ENCODE data around the gene TRIM15. TPM values are rescaled to one million over a fixed set of nuclear protein-coding genes. Genes with fewer than 3 reads are reported as not detected.
"Not testable (repeated sequence)": the region's sequence is repeated elsewhere in the genome, so short reads cannot be mapped to it uniquely, and the experiment has no call there.

The TRIM15 gene
- under 1 TPM; 0.18 to 0.26 TPM for total RNA-seq

GRCh38 chr6:30163090-30163917 lies at the start of gene TRIM15:
TRIM15 (plus strand) TSS chr6:30163546; CDS start chr6:30163685, 139 bp downstream.
- Mint-ChIP-seq H3K9me3 (ENCODE audit: low read depth) (no peaks in the 10 kb centered on the region), H3K36me3 (ENCODE audit: low read depth) (no peaks in the 10 kb centered on the region), H3K27ac (peak within 1 kb of the TSS; percentile 52), H3K27me3 (peaks cover 11% of the 10 kb centered on the region), H3K4me1 (peaks cover 33% of the 10 kb centered on the region), H3K4me3 (no peak within 1 kb of the TSS)
- POLR2A ChIA-PET: no interaction called here
- DNase-seq (peak; percentile 80), ATAC-seq (peak; percentile 45)
- CTCF ChIA-PET: interaction anchor here (0.6 to 5.6 kb wide), 4 partner anchors 27 to 321 kb away, joined by 3 to 40 read pairs (median 4); partner anchors contain the start of gene TRIM40
- intact Hi-C loops (cut with DNase I, micrococcal nuclease): no loop called here

DNA sequence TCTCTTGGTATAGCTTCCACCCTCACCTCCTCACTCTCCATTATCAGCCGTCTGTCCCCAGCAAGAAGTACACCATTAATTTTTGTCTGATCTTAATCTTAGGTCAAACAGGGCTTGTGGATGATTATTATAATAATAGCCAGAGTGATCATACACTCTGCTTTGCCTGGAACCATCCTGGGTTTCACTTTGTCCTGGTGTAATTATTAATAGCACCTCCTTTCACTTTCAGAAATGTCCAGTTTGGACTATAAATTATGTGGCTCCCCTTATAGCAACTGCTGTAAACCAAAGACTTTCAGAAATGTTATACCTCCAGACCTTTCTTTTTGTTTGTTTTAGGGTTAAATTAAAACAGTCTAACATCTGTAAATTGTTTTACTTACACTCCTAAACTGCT lies 49.5 kb upstream of the TRIM15 start:
- no peak overlapping the region for H3K4me3 Mint-ChIP-seq
- H3K27me3 Mint-ChIP-seq: peaks cover 27% of the 10 kb centered on the region

GRCh38 chr6:30116724-30117123 lies 46.6 kb upstream of the TRIM15 start:
- no peak for ATAC-seq
- H3K4me3 Mint-ChIP-seq: no peak overlapping the region
- peaks cover 12% of the 10 kb centered on the region for H3K4me1 Mint-ChIP-seq
- DNase-seq: no peak
- no peak overlapping the region for H3K27ac Mint-ChIP-seq
- ChIA-PET CTCF (interaction anchor here (2.8 kb wide), 1 partner anchor 13 kb away, joined by 12 read pairs; no protein-coding TSS in a partner anchor), POLR2A (no interaction called here)
- H3K27me3 Mint-ChIP-seq: peaks cover 18% of the 10 kb centered on the region
- intact Hi-C loops (cut with DNase I, micrococcal nuclease): no loop called here
- no peaks in the 10 kb centered on the region for H3K9me3 Mint-ChIP-seq (ENCODE audit: low read depth)
- H3K36me3 Mint-ChIP-seq (ENCODE audit: low read depth): no peaks in the 10 kb centered on the region

More for the DNA sequence above, 49.5 kb upstream of the TRIM15 start:
- peaks cover 12% of the 10 kb centered on the region for H3K4me1 Mint-ChIP-seq
- ChIA-PET POLR2A (no interaction called here), CTCF (interaction anchor here (0.5 to 1.6 kb wide), 2 partner anchors 17 to 1276 kb away, joined by 3 to 4 read pairs; no protein-coding TSS in a partner anchor)
- no peaks in the 10 kb centered on the region for H3K36me3 Mint-ChIP-seq (ENCODE audit: low read depth)
- ATAC-seq (no peak), DNase-seq (no peak)
- no peak overlapping the region for H3K27ac Mint-ChIP-seq
- intact Hi-C loops (cut with DNase I, micrococcal nuclease): no loop called here
- no peaks in the 10 kb centered on the region for H3K9me3 Mint-ChIP-seq (ENCODE audit: low read depth)

DNA sequence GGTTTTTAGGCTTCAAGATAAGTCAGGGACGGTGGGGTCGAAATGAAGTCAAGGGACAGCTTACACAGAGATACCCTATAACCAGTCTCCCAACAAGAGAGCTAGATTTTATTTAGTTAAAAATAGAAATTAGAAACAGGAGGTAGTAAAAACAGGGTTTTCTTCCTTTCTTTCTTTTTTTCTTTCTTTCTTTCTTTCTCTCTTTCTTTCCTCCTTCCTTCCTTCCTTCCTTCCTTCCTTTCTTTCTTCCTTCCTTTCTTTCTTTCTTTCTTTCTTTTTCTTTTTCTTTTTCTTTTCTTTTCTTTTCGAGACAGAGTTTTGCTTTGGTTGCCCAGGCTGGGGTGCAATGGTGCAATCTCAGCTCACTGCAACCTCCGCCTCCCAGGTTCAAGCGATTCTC lies 44.7 kb upstream of the TRIM15 start:
- H3K36me3 Mint-ChIP-seq (ENCODE audit: low read depth); ATAC-seq; intact Hi-C loops (cut with DNase I, micrococcal nuclease); DNase-seq; POLR2A ChIA-PET; H3K9me3 Mint-ChIP-seq (ENCODE audit: low read depth); H3K27ac Mint-ChIP-seq; H3K4me3 Mint-ChIP-seq; H3K4me1 Mint-ChIP-seq: not testable (repeated sequence)
- peaks cover 10% of the 10 kb centered on the region for H3K27me3 Mint-ChIP-seq
- CTCF ChIA-PET: interaction anchor here (0.7 to 1.2 kb wide), 2 partner anchors 12 to 16 kb away, joined by 3 read pairs; no protein-coding TSS in a partner anchor

GRCh38 chr6:30121446-30122366 lies 41.6 kb upstream of the TRIM15 start:
- CTCF ChIA-PET: interaction anchor here (1.1 to 6.5 kb wide), 3 partner anchors 9 to 18 kb away, joined by 3 to 60 read pairs (median 5); no protein-coding TSS in a partner anchor
- no peaks in the 10 kb centered on the region for H3K36me3 Mint-ChIP-seq (ENCODE audit: low read depth)
- POLR2A ChIA-PET: no interaction called here
- no peak overlapping the region for H3K27ac Mint-ChIP-seq
- intact Hi-C loops (cut with DNase I, micrococcal nuclease): no loop called here
- H3K9me3 Mint-ChIP-seq (ENCODE audit: low read depth): no peaks in the 10 kb centered on the region
- no peak overlapping the region for H3K4me3 Mint-ChIP-seq
- no peak for ATAC-seq
- H3K4me1 Mint-ChIP-seq: no peaks in the 10 kb centered on the region
- no peak for DNase-seq
- H3K27me3 Mint-ChIP-seq: peaks cover 14% of the 10 kb centered on the region

- H3K27me3 Mint-ChIP-seq: peaks cover 22% of the 10 kb centered on the region
- ATAC-seq: no peak
- H3K27ac Mint-ChIP-seq: no peak overlapping the region
- H3K9me3 Mint-ChIP-seq (ENCODE audit: low read depth): no peaks in the 10 kb centered on the region
- ChIA-PET CTCF (interaction anchor here (1.1 to 6.5 kb wide), 3 partner anchors 9 to 18 kb away, joined by 3 to 60 read pairs (median 5); no protein-coding TSS in a partner anchor), POLR2A (no interaction called here)
- intact Hi-C loops (cut with DNase I, micrococcal nuclease): no loop called here
- DNase-seq: no peak
- no peaks in the 10 kb centered on the region for H3K4me1 Mint-ChIP-seq
- H3K36me3 Mint-ChIP-seq (ENCODE audit: low read depth): no peaks in the 10 kb centered on the region
- no peak overlapping the region for H3K4me3 Mint-ChIP-seq
These were observed 40.8 kb upstream of the TRIM15 start for GRCh38 chr6:30122515-30122914.

DNA sequence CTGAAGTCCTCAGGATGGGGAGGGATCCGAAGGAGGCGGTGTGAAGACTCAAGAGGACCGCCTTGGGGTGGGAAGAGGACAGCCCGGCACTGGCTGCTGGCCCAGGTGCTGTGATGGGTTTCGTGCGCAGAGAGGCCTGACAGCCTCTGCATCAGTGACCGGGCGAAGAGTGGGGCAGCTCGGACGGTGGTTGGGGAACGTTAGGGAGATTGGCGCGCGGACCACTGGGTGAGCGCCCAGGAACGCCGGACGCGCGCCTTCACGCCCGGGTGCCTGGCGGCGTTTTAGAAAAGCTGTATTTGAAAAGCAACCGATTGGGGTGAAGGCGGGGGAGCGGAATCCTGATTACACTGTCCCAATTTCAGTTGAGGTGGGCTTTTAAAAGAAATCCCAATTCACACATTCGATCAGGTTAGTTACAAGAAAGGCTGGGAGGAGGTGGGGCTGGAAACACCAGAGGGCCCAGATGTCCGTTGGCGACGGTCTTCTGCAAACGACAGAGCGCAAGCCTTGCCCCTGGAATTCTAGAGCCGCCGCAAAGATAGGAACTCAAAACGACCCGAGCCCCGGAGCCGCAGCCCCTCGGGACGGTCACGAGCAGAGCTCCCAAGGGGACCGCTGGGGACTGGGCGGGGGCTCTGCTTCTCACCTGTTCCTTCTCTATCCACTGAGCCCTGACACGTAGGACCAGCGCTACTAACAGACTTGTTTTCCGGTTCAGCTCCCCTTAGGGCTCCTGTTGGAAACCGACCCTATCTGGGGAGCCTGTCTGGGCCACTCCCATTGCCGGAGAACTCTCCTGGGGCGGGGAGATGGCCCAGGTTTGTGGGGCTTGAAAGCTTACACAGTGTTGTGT lies 35.9 kb upstream of the TRIM15 start:
- CTCF ChIA-PET: interaction anchor here (0.7 to 6.5 kb wide), 6 partner anchors 13 to 375 kb away, joined by 3 to 60 read pairs (median 4); no protein-coding TSS in a partner anchor
- ATAC-seq: no peak
- H3K4me1 Mint-ChIP-seq: peaks cover 24% of the 10 kb centered on the region
- intact Hi-C loops (cut with DNase I, micrococcal nuclease): no loop called here
- peaks cover 59% of the 10 kb centered on the region for H3K27me3 Mint-ChIP-seq
- no peak overlapping the region for H3K4me3 Mint-ChIP-seq
- no peaks in the 10 kb centered on the region for H3K36me3 Mint-ChIP-seq (ENCODE audit: low read depth)
- no peak for DNase-seq
- H3K9me3 Mint-ChIP-seq (ENCODE audit: low read depth): no peaks in the 10 kb centered on the region
- POLR2A ChIA-PET: no interaction called here
- no peak overlapping the region for H3K27ac Mint-ChIP-seq

- POLR2A ChIA-PET: no interaction called here
- CTCF ChIA-PET: interaction anchor here (0.9 to 6.0 kb wide), 7 partner anchors 10 to 89 kb away, joined by 3 to 244 read pairs (median 6); no protein-coding TSS in a partner anchor
- H3K4me3 Mint-ChIP-seq: no peak overlapping the region
- H3K9me3 Mint-ChIP-seq (ENCODE audit: low read depth): no peaks in the 10 kb centered on the region
- DNase-seq (no peak), ATAC-seq (peak; percentile 75)
- peaks cover 63% of the 10 kb centered on the region for H3K27me3 Mint-ChIP-seq
- H3K27ac Mint-ChIP-seq: no peak overlapping the region
- H3K4me1 Mint-ChIP-seq: peaks cover 24% of the 10 kb centered on the region
- intact Hi-C loops (cut with DNase I, micrococcal nuclease): loop anchor here (2.0 to 5.0 kb wide), 4 partner anchors 39 to 282 kb away; partner anchors contain the start of gene PPP1R11 (in 1 of the 2)
- H3K36me3 Mint-ChIP-seq (ENCODE audit: low read depth): no peaks in the 10 kb centered on the region
These were observed 33.8 kb upstream of the TRIM15 start for GRCh38 chr6:30129265-30130178.

DNA sequence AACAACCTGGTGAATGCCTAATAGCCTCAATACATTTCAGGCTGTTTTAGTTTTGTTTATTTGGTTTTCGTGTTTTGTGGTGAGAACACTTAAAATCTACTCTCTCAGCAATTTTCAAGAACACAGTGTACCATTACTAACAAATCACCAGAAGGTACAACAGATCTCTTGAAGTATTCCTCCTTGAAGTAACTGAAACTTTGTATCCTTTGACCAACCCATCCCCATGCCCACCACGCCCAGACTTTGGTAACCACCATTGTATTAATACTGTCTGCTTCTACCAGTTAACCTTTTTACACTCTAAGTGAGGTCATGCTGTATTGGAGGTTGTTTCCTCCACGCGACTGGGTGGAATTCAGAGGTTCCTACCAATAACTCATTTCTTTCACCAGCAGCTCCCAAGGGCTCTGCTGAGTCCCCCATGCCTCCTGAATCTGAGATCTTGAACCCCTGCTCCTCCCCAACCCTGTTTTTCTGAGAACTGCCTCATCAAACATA lies 33.1 kb upstream of the TRIM15 start:
- ATAC-seq (no peak), DNase-seq (no peak)
- Mint-ChIP-seq H3K27me3 (peaks cover 60% of the 10 kb centered on the region), H3K4me1 (peaks cover 24% of the 10 kb centered on the region), H3K9me3 (ENCODE audit: low read depth) (no peaks in the 10 kb centered on the region), H3K4me3 (no peak overlapping the region), H3K36me3 (ENCODE audit: low read depth) (no peaks in the 10 kb centered on the region), H3K27ac (no peak overlapping the region)
- intact Hi-C loops (cut with DNase I, micrococcal nuclease): loop anchor here (2.0 to 5.0 kb wide), 4 partner anchors 39 to 283 kb away; partner anchors contain the start of gene PPP1R11 (in 1 of the 2)
- POLR2A ChIA-PET: no interaction called here
- CTCF ChIA-PET: interaction anchor here (0.7 to 6.0 kb wide), 20 partner anchors 8 to 431 kb away, joined by 3 to 244 read pairs (median 4); partner anchors contain the start of gene POLR1H
